SK-N-MC (cell line): ENCODE results near the gene TNNI3.

Experiments used
- EZH2 ChIP-seq: fragments of 200-600 bp; sonication (generic); IDR thresholded peaks from one replicate; pipeline ENCODE4 v1.6.1; 2017; ENCODE audit warnings: antibody characterized with exemption
- FOXP2 ChIP-seq: optimal IDR thresholded peaks from 2 replicates; pipeline ENCODE3; 2011; ENCODE audit warnings: mild to moderate bottlenecking, moderate library complexity; ENCODE audit not compliant: insufficient read depth; ENCODE audit errors: extremely low read length, control extremely low read depth
- POLR2AphosphoS5 ChIP-seq: IDR thresholded peaks from 2 replicates; pipeline ENCODE4 v1.6.1; 2012; ENCODE audit warnings: mild to moderate bottlenecking, low read depth, low read length, borderline replicate concordance

GRCh38 chr19:55112246-55112776, 45.2 kb downstream of the TNNI3 start:
- no peak for TF ChIP-seq EZH2
- no peak for TF ChIP-seq POLR2AphosphoS5
- TF ChIP-seq FOXP2, result no peak
